ES-I3 (cell line): ENCODE measurements around the gene AADACL4.
"Not testable (repeated sequence)": the region's sequence is repeated elsewhere in the genome, so short reads cannot be mapped to it uniquely, and the experiment has no call there.

Source experiments
- H3K36me3 ChIP-seq: 2 replicates; pipeline ENCODE4 v1.6.1; 2013; ENCODE audit warnings: mild to moderate bottlenecking, low read length, control low read depth, moderate library complexity; ENCODE audit not compliant: insufficient read depth
- H3K4me1 ChIP-seq: 2 replicates; pipeline ENCODE4 v1.6.1; 2013; ENCODE audit warnings: mild to moderate bottlenecking, control low read depth, low read length; ENCODE audit not compliant: insufficient read depth
- H3K9ac ChIP-seq: 2 replicates; pipeline ENCODE4 v1.6.1; 2013; ENCODE audit warnings: low read depth, mild to moderate bottlenecking, low read length, moderate library complexity
- H3K9me3 ChIP-seq: 2 replicates; pipeline ENCODE4 v1.6.1; 2013; ENCODE audit warnings: mild to moderate bottlenecking, low read length, moderate library complexity; ENCODE audit not compliant: control insufficient read depth, insufficient read depth

AADACL4 gene

DNA sequence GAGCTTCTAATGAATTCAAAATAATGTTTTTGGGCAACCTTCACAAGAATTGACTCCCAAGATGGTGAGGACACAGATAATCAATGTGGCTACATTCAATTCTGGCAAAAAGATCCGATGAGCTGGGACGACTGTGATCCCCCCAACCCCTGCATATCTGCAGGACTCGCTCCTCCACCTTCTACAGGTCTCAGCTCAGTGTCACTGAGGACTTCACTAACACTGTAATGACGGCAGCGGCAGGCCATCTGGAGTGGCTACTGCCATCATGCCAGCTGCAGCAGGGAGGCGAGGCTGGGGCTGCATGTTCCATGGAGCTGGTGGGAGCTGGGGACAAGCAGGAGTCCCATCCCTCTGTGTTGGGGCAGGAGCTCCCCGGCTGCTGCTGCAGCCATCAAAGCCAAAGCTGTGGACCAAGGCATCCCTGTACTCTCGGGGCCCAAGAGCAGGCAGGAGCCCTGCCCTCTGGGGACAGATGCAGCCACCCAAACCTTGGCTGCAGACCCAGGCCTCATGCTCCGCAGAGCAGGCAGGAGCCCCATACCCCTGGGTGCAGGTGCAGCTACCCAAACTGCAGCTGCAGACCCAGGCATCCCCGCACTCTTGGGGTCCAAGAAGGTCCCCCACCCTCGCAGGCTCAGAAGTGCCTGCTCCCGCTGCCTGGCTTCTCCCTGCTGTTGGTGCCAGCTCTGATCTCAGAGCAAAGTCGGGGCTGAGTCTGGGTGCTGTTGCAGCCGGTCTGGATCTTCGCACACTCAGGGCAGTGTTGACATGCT, 13.7 kb upstream of the AADACL4 start:
- peaks cover 10% of the 10 kb centered on the region; the same call in 1 of the 2 replicates for H3K4me1 ChIP-seq
- H3K9ac ChIP-seq: no peak overlapping the region
- 0 out of 2 replicates have a peak, but pooled peaks cover 2% of the 10 kb centered on the region for H3K9me3 ChIP-seq
- no peaks in the 10 kb centered on the region for H3K36me3 ChIP-seq

DNA sequence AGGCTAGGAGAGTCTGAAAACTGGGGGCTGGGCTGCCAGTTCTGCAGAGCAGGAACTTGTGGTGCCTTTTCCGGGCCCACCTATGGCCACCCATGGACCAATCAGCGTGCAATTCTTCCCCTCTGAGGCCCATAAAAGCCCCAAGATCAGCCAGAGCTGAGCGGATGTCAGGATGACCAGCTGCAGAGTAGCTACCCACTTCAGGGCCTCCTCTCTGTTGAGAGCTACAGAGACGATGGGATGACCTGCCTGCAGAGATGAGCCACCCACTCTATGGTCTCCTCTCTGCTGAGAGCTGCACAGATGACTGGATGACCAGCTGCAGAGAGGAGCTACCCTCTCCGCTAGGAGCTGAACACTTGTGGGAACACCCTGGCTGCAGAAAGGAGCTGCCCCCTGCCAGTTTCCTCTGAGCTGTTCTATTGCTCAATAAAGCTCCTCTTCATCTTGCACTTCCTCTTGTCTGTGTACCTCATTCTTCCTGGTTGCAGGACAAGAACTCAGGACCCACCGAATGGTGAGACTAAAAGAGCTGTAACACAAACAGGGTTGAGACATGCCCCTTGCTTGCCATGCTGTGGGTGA, 12.8 kb upstream of the AADACL4 start:
- H3K4me1 ChIP-seq: peaks cover 10% of the 10 kb centered on the region; the same call in 1 of the 2 replicates
- no peak overlapping the region for H3K9ac ChIP-seq
- 0 out of 2 replicates have a peak, but pooled peaks cover 3% of the 10 kb centered on the region for H3K9me3 ChIP-seq
- no peaks in the 10 kb centered on the region for H3K36me3 ChIP-seq

- Histone ChIP-seq H3K9ac (no peak overlapping the region), H3K9me3 (0 out of 2 replicates have a peak, but pooled peaks cover 3% of the 10 kb centered on the region), H3K36me3 (no peaks in the 10 kb centered on the region), H3K4me1 (peaks cover 10% of the 10 kb centered on the region; the same call in 1 of the 2 replicates)
Observed at GRCh38 chr1:12631571-12631970, 12.3 kb upstream of the AADACL4 start.

DNA sequence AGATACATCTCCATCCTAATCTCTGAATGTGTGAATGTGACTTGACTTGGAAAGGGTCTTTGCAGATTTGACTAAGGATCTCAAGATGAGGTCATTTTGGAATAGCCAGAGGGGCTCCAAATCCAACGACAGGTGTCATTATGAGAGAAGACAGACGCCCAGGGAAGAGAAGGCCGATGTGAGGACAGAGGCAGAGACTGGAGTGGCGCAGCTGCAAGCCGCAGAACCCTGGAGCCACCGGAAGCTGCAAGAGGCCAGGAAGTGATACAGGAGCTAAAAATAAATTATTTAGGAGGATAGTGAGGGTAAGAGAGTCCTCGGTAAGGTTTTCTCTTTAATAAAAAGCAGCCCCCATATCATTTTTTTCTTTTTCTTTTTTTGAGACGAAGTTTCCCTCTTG, 9.7 kb upstream of the AADACL4 start:
- peaks cover 12% of the 10 kb centered on the region for H3K9me3 ChIP-seq
- H3K4me1 ChIP-seq: peaks cover 10% of the 10 kb centered on the region; the same call in 1 of the 2 replicates
- no peak overlapping the region for H3K9ac ChIP-seq
- no peaks in the 10 kb centered on the region for H3K36me3 ChIP-seq

DNA sequence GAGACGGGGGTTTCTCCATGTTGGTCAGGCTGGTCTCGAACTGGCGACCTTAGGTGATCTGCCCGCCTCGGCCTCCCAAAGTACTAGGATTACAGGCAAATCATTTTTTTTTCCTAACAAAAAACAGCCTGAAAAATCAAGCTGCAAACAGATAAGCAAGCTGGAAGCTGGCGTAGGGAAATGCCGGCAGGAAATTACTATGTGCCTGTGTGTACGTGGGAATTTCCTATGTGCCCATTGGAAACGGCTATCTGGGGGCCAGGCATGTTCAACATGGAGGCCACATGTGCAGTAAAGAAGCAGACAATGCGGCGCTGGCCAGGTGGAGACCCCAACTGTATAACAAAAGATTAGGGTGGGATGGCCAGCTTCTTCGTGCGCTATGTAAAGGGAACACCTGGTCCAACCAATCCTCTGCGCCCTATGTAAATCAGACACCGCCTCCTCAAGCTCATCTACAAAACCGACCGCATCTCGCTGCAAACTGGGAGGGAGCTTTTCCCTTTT, 9.1 kb upstream of the AADACL4 start:
- Histone ChIP-seq H3K9me3 (peaks cover 18% of the 10 kb centered on the region), H3K9ac (no peak overlapping the region), H3K4me1 (peaks cover 5% of the 10 kb centered on the region; the same call in 1 of the 2 replicates), H3K36me3 (no peaks in the 10 kb centered on the region)

GRCh38 chr1:12636098-12636950, 7.6 kb upstream of the AADACL4 start:
- H3K9ac ChIP-seq: no peak overlapping the region
- H3K36me3 ChIP-seq: no peaks in the 10 kb centered on the region
- no peaks in the 10 kb centered on the region; the same call in 1 of the 2 replicates for H3K4me1 ChIP-seq
- peaks cover 26% of the 10 kb centered on the region for H3K9me3 ChIP-seq

GRCh38 chr1:12637693-12638092, 6.2 kb upstream of the AADACL4 start:
- Histone ChIP-seq H3K4me1 (no peaks in the 10 kb centered on the region; the same call in 1 of the 2 replicates), H3K36me3 (no peaks in the 10 kb centered on the region), H3K9ac (no peak overlapping the region), H3K9me3 (peaks cover 26% of the 10 kb centered on the region)

- Histone ChIP-seq H3K9me3 (peaks cover 23% of the 10 kb centered on the region), H3K36me3 (no peaks in the 10 kb centered on the region), H3K4me1 (no peaks in the 10 kb centered on the region; the same call in 1 of the 2 replicates), H3K9ac (no peak overlapping the region)
Observed at GRCh38 chr1:12640237-12640957, 3.5 kb upstream of the AADACL4 start.

GRCh38 chr1:12640958-12641272, 3.0 kb upstream of the AADACL4 start:
- H3K9me3 ChIP-seq: peaks cover 23% of the 10 kb centered on the region
- no peaks in the 10 kb centered on the region for H3K36me3 ChIP-seq
- H3K4me1 ChIP-seq: no peaks in the 10 kb centered on the region; the same call in 1 of the 2 replicates
- H3K9ac ChIP-seq: no peak overlapping the region

DNA sequence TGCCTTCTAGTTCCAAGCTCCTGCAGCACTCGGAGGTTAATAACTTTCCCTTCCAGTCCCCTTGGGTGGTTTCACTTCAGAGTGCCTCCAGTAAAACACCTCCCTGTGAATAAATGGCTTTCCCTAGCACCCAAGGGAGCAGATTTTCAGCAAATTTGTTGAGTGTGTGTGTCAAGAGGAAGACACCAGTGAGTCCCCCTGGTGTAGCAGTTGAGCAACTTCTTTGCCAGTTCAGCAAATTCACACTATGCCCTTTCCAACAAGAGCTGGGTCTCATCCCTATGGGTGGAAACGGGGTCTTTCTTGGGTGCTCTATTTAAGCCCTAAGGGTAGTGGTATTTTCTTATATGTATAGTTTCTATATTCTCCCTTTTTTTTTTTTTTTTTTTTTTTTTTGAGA, 806 bp upstream of the AADACL4 start:
- H3K9me3 ChIP-seq: peaks cover 18% of the 10 kb centered on the region
- H3K36me3 ChIP-seq: no peaks in the 10 kb centered on the region
- no peak overlapping the region for H3K9ac ChIP-seq
- H3K4me1 ChIP-seq: no peaks in the 10 kb centered on the region

DNA sequence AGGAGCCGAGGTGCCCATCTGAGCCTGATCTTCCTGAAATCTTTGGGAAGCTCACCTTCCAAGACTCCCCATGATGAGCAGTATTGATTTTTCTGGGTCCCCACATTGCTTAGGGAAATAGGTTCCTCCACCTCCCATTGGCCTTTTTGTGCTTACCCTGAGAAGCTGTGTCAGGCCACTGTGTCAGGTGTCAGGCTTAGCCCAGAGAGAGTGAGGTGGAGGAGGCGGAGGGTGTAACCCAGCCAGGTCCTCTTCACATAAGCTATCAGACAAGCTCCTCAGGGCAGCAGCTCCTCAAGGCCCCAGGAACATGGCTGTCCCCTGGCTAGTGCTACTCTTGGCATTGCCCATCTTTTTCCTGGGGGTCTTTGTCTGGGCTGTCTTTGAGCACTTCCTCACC, 352 bp downstream of the AADACL4 start:
- no peaks in the 10 kb centered on the region for H3K36me3 ChIP-seq
- H3K9me3 ChIP-seq: peaks cover 13% of the 10 kb centered on the region
- no peak overlapping the region for H3K9ac ChIP-seq
- no peaks in the 10 kb centered on the region for H3K4me1 ChIP-seq

- Histone ChIP-seq H3K4me1 (no peaks in the 10 kb centered on the region), H3K36me3 (no peaks in the 10 kb centered on the region), H3K9ac (no peak overlapping the region), H3K9me3 (peaks cover 8% of the 10 kb centered on the region)
Observed at GRCh38 chr1:12644829-12645228, 944 bp downstream of the AADACL4 start.

- H3K36me3 ChIP-seq, H3K9ac ChIP-seq, H3K9me3 ChIP-seq, H3K4me1 ChIP-seq: not testable (repeated sequence)
Observed at GRCh38 chr1:12645401-12645800, 1.5 kb downstream of the AADACL4 start.

GRCh38 chr1:12648741-12649140, 4.9 kb downstream of the AADACL4 start:
- Histone ChIP-seq H3K9ac (no peak overlapping the region), H3K4me1 (no peaks in the 10 kb centered on the region), H3K36me3 (no peaks in the 10 kb centered on the region), H3K9me3 (no peaks in the 10 kb centered on the region)
